CD4-positive, alpha-beta T cell treated with Interleukin-10 for 1 hour (primary cell): ENCODE data around the gene BAD.
"Not testable (repeated sequence)": the region's sequence is repeated elsewhere in the genome, so short reads cannot be mapped to it uniquely, and the experiment has no call there.

Experiments used
- DNase-seq: peaks from one replicate; pipeline ENCODE4 v3.0.0-alpha.2; 2020

Gene BAD

GRCh38 chr11:64314805-64315561 lies 30.5 kb upstream of the BAD start:
- no peak for DNase-seq

DNA sequence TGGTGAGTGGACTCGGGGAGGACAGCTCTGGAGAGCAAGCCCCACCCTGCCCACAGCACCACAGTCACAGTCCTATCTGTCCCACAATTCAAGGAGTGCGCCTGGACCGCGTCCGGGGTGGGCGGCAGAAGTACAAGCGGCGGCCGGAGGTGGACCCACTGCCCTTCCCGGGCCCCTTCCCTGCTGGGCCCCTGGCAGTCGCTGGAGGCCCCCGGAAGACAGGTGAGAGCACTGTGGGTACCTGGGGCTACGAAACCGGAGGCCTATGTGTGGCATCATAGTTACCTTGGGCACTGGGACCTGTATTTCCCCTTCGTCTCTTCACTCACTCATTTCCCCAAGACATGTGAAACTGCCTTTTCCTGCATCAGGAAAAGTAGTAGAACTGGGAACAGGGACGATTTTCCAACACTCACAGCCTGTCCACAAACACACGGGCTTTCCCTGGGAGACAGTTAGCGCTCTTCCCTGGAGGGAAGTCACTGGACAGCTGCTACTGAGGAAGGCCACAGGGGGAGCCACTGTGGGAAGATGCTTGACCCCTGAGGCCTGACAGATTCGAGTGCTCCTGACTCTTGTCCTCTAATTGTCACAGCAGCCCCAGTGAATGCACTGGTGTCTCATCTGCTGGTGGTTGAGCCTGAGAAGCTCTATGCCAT lies 29.8 kb upstream of the BAD start:
- DNase-seq = no peak

DNA sequence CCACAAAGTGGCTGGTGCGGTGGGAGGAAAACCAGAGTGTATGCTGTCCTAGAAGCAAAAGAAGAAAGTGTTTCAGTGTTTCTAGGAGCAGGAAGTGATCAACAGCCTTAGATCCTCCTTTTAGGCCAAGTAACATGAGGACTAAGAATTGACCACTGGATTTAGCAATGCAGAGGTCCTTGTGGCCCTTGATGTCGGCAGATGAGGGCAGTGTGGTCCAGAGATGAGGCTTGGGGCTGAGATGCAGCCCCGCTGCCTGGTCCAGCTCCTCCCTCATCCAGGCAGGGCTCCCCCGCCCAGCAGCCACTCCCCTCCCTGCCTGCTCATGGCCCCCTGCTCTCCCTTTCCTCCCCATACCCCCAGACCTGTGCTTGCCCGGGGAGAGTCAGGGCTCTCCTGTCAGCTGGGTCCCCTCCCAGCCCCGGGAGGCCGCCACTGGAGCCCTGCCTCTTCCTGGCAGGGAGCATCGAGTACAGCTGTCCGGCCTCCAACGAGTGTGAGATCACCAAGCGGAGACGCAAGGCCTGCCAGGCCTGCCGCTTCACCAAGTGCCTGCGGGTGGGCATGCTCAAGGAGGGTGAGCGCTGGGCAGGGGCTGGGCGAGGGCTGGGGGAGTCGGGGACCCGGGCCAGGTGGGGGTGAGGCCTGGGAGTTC lies 29.2 kb upstream of the BAD start:
- no peak for DNase-seq

DNA sequence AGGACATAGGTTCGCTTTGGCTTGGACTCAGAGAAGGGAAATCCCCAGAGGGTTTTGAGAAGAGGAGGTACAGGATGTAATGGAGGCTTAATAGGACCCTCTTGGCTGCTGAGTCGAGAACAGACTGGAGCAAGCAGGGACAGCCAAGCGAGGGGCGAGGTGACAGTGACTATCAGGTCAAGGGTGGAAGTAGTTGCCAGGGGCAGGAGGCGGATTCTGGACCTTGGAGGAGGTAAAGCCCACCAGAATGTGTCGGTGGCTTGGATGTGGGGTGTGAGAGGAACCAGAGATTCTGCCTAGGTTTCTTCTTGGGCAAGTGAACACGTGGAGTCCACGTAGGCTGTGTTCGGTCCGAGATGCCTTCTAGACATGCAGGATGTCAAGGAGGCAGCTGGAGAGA lies 28.5 kb upstream of the BAD start:
- no peak for DNase-seq

GRCh38 chr11:64307795-64308194 lies 23.3 kb upstream of the BAD start:
- not testable (repeated sequence) for DNase-seq

DNA sequence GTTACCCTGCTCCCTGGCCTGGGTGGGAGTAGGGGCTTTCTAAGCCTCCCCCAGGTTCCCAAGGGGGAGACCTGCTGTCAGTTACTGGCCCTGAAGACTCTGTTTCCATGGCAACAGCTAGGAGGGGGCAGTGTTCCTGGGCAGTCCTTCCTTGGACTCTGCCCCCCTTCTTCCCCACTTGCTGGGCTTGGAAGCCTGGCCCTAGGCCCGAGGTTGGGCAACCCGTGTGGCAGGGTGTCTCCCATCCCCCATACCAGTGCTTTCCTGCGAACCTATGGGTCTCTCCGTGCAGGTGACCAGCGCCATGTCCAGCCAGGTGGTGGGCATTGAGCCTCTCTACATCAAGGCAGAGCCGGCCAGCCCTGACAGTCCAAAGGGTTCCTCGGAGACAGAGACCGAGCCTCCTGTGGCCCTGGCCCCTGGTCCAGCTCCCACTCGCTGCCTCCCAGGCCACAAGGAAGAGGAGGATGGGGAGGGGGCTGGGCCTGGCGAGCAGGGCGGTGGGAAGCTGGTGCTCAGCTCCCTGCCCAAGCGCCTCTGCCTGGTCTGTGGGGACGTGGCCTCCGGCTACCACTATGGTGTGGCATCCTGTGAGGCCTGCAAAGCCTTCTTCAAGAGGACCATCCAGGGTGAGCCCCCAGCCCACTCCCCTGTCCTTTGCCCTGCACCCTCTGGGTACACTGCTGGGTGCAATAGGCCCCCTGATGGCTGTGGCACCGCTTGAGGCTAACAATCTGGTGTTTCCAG lies 22.6 kb upstream of the BAD start:
- no peak for DNase-seq

GRCh38 chr11:64306563-64306875 lies 22.1 kb upstream of the BAD start:
- DNase-seq = no peak

DNA sequence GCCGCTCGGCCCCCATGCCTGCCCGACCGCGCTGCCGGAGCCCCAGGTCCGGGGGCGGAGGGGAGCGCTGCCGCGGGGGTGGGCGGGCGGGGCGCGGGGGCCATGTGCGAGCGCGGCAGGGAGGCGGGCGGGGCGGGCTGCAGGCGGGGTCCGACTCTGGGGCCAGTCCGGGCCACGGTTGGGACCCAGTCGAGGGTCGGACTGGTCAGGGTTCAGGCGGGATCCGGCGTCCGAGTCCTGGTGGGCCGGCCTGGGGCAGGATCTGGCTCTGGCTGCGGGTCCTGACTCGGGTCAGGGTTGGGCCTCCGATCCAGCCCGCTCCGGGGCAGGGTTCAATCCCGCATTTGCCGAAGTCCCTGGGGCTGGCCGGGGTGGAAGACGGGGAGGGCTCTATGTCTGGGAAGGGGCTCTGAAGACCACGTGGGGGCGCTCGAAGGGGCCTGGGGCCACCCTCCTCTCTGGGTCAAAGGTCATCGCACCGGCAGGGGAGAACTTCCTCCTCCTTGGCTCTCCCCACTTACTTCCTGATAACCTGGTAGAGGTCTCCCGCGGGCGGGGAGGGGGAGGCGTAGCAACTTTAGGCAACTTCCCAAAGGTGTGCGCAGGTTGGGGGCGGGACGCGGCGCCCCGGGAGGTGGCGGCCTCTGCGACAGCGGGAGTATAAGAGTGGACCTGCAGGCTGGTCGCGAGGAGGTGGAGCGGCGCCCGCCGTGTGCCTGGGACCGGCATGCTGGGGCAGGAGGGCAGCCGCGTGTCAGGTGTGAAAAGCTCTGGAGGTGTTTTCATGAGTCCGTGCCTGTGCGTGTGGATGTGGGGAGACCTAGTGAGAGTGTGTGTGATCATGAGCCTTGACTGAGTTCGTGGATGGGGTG lies 21.5 kb upstream of the BAD start:
- DNase-seq = peak; percentile 79

DNA sequence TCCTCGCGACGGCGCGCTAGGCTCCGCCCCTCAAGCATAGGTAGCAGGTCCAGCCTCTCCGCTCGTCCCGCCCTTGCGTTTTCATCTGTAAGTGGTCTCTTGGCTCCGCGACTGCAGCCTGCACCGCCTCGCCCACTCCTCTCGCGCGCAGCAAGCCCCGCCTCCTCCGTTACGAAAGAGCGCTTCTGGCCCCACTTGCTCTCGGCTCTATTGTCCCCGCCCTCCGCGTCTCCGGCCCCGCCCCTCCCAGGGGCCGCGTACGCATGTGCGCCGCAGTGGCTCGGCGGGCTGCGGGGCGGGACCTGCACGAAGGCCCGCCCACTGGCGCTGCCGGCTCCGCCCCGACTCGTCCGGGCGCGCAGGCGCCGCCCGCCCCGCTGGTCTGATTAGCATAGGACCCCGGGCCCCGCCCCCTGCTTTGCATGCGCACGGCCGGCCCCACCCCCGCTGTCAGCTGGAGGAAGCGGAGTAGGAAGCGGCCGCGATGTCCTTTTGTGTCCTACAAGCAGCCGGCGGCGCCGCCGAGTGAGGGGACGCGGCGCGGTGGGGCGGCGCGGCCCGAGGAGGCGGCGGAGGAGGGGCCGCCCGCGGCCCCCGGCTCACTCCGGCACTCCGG lies 20.7 kb upstream of the BAD start, which contains the start of gene ESRRA:
ESRRA (plus strand) TSS at position 450 of the 616 bp plus-strand sequence. CDS start 1,656 bp downstream, outside the sequence.
- DNase-seq = peak; percentile 98

- peak; percentile 92 for DNase-seq
These were observed 20.0 kb upstream of the BAD start for GRCh38 chr11:64304316-64305072.

- DNase-seq = no peak
These were observed 19.5 kb upstream of the BAD start for GRCh38 chr11:64304032-64304315.

- no peak for DNase-seq
These were observed 18.9 kb upstream of the BAD start for GRCh38 chr11:64303109-64304031.

- DNase-seq = no peak
These were observed 15.6 kb upstream of the BAD start, which contains the start of gene CATSPERZ for GRCh38 chr11:64299847-64300648. Gene CATSPERZ, plus strand, starts transcription at chr11:64300358. Its CDS starts 53 bp downstream, at chr11:64300411.

- no peak for DNase-seq
These were observed 14.7 kb upstream of the BAD start for GRCh38 chr11:64298966-64299846.

- DNase-seq = no peak
These were observed 13.4 kb upstream of the BAD start for GRCh38 chr11:64297699-64298358.

GRCh38 chr11:64296830-64297698 lies 12.6 kb upstream of the BAD start:
- DNase-seq = no peak

DNA sequence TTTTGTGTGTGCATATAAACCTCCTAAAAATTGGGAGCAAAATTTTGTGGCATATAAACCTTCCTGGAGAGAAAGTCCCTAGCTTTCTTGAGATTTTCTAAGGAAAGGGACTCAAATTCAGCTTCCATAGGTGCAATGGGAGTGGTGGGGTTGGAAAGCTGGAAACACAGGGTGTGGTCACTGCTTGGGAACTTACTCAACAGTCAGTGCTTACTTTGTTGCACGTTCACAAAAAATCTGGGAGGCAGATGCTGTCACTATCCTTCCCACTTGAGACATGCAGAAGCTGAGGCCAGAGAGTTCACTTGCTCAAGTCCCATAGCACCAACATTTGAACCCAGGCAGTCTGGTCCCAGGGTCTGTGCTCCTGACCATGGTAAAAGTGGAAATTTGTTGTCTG lies 11.8 kb upstream of the BAD start:
- no peak for DNase-seq
